ENCODE results near the gene HSPH1. TPM values are rescaled to one million over a fixed set of nuclear protein-coding genes. Genes with fewer than 3 reads are reported as not detected.
A peak's percentile ranks its signal among the peaks of the same experiment; 100 is the strongest.
"Not testable (repeated sequence)": the region's sequence is repeated elsewhere in the genome, so short reads cannot be mapped to it uniquely, and the experiment has no call there.

The HSPH1 gene
- total RNA-seq, 1 donor from 2014 or later: 74.7 TPM

GRCh38 chr13:31182987-31183386 is 21.3 kb upstream of the HSPH1 start:
- intact Hi-C loops (cut with DNase I): no loop called here
- no peak for DNase-seq (ENCODE audit: missing footprints)
- no peak for ATAC-seq

DNA sequence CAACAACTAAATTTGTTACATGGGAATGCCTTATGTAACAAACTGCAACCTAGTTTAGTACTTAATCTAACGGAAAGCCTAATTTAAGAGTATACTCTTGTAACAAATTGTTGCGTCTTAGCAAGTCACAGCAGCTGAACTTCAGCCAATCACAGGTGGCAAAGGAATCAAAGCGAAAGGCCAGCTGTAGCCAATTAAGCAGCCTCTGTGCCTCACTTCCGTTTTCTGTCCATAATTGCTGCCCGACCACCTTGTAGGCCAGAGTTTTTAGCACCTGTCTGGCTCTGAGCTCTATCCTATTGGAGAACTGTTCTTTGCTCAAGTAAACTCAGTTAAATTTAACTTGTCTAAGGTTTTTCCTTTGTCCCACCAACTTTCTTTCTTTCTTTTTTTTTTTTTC is 18.1 kb upstream of the HSPH1 start:
- DNase-seq (ENCODE audit: missing footprints) (no peak), ATAC-seq (no peak)
- intact Hi-C loops (cut with DNase I): no loop called here

GRCh38 chr13:31179241-31179640 is 17.5 kb upstream of the HSPH1 start:
- DNase-seq (ENCODE audit: missing footprints) (no peak), ATAC-seq (no peak)
- intact Hi-C loops (cut with DNase I): no loop called here

DNA sequence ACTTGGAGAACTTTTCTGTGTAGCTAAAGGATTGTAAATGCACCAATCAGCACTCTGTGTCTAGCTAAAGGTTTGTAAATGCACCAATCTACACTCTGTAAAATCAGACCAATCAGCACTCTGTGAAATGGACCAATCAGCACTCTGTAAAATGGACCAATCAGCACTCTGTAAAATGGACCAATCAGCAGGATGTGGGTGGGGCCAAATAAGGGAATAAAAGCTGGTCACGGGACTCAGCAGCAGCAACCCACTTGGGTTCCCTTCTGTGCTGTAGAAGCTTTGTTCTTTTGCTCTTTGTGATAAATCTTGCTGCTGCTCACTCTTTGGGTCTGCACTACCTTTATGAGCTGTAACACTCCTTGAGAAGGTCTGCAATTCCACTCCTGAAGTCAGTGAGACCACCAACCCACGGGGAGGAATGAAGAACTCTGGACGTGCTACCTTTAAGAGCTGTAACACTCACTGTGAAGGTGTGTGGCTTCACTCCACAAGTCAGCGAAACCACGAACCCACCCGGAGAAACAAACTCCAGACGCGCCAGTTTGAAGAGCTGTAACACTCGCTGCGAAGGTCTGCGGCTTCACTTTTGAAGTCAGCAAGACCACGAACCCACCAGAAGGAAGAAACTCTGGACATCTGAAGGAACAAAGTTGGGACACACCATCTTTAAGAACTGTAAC is 16.2 kb upstream of the HSPH1 start:
- intact Hi-C loops (cut with DNase I); ATAC-seq; DNase-seq (ENCODE audit: missing footprints): not testable (repeated sequence)

- no peak for ATAC-seq
- no peak for DNase-seq (ENCODE audit: missing footprints)
- intact Hi-C loops (cut with DNase I): no loop called here
Observed at GRCh38 chr13:31175847-31176532, 14.3 kb upstream of the HSPH1 start.

DNA sequence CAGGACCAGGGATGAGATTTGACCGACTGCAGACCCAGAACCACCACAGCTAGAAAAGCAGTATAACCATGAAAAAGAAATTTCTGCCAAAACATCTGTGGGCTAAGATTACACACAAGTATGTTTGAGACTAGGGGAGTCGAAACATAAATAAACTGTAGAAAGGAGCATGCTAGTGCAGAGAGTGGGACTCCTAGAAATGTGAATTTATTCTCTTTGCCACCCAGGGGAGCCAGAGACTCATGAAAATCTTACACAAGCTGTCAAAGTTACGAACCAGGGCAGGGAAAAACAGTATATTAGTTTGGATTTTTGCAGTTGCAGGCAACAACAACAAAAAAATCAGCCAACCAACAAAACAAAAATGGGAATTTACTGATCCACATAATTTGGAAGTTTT is 12.3 kb upstream of the HSPH1 start:
- DNase-seq (ENCODE audit: missing footprints): no peak
- intact Hi-C loops (cut with DNase I): no loop called here
- no peak for ATAC-seq

GRCh38 chr13:31172535-31172934 is 10.8 kb upstream of the HSPH1 start:
- intact Hi-C loops (cut with DNase I): no loop called here
- ATAC-seq: no peak
- DNase-seq (ENCODE audit: missing footprints): no peak

- no peak for DNase-seq (ENCODE audit: missing footprints)
- ATAC-seq: no peak
- intact Hi-C loops (cut with DNase I): no loop called here
Observed at GRCh38 chr13:31172001-31172400, 10.3 kb upstream of the HSPH1 start.

DNA sequence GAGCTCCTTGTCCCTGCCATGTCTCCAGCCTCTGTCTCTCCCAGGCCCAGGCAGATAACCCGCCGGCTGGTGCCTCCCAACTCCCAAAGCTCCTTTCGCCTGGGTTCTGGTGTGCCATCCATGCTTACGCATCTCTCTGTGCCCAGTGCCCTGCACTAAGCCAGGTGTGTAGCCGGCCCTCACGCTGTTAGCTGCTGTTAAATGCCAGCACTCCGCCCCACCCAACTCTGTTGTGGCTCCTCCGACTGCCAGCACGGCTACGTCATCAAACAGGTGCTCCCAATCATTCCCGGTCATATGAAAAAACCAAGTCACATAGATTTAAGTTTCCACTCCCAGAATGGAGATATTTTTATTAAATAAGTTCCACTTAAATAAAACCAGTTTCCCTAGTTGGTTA is 7.0 kb upstream of the HSPH1 start:
- intact Hi-C loops (cut with DNase I): no loop called here
- no peak for ATAC-seq
- DNase-seq (ENCODE audit: missing footprints): no peak

DNA sequence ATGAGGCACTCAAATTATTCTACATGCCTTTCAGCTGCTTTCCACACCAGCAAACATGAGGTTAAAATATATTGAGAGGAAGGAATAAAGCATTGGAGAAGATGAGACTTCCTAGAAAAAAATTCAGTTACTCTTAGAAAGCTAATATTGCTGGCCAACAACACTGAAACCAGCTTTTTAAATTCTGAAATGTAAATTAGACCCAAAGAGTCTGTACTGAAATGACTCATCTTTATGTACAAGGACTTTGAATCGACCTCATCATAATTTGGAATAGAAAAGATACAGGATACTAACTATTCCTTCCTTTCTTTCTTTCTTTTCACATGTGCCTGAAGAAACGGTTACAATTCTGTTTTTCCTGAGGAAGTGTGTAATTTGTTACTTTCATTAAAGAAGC is 6.5 kb upstream of the HSPH1 start:
- ATAC-seq (no peak), DNase-seq (ENCODE audit: missing footprints) (no peak)
- intact Hi-C loops (cut with DNase I): no loop called here

DNA sequence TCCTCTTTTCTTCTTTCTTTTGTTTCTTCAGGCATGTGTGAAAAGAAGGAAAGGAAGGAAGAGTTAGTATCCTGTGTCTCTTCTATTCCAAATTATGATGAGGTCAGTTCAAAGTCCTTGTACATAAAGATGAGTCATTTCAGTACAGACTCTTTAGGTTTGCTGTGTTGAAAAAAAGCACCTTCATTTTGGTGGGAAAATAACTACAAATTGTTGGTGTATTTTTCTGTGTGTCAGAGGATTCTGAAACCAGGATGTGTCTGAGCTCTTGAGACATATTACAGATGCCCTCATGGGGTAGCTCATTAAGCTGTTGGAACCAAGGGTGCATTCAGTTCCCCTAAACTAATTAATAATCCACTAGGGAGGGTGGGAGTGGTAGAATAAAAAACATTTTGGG is 5.8 kb upstream of the HSPH1 start:
- no peak for ATAC-seq
- no peak for DNase-seq (ENCODE audit: missing footprints)
- intact Hi-C loops (cut with DNase I): no loop called here

DNA sequence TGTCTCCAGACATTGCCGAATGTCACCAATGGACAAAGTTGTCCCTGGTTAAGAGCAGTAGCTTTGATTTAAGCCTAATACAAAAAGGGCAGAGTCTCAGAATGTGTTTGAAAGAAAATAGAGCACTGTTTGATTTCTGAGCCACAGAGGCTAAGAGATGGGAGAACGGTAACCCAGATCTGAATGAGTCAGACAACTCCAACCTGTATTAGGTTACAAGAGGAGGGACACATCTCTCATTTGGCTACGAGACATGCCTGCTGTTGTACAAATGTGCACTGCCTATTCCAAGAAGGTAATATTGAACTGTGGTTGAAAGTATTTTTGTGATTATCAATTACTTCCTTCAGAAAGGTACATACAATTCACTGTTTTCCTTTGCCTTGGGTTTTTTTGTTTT is 4.9 kb upstream of the HSPH1 start:
- DNase-seq (ENCODE audit: missing footprints): no peak
- intact Hi-C loops (cut with DNase I): no loop called here
- ATAC-seq: no peak

- peak; percentile 97 for DNase-seq (ENCODE audit: missing footprints)
- intact Hi-C loops (cut with DNase I): loop anchor here (2.0 kb wide), 1 partner anchor 36 kb away; the partner anchor contains the start of gene B3GLCT
- peak; percentile 98 for ATAC-seq
Observed at GRCh38 chr13:31162151-31163008, 676 bp upstream of the HSPH1 start.

GRCh38 chr13:31160857-31161556 is 697 bp downstream of the HSPH1 start:
- ATAC-seq (peak; percentile 16), DNase-seq (ENCODE audit: missing footprints) (peak; percentile 73)
- intact Hi-C loops (cut with DNase I): no loop called here

DNA sequence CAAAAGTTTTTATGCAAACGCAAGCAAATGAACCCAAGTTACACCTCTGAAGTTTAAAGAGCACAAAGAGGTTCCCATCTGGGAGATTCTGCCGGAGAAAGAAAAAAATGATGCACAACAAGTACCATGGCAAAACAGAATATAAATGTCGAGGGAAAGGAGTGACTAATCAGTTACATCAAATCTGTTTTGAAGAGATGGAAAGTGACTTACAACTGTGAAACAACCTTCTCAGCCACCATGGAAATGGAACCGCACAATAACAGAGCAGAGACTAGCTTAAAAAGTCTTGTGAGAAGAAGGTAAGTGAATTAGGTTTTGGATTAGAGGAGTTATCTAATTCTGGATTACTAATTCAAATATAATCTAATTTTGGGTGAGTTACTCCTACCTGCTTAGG is 2.4 kb downstream of the HSPH1 start:
- intact Hi-C loops (cut with DNase I): no loop called here
- no peak for ATAC-seq
- no peak for DNase-seq (ENCODE audit: missing footprints)

DNA sequence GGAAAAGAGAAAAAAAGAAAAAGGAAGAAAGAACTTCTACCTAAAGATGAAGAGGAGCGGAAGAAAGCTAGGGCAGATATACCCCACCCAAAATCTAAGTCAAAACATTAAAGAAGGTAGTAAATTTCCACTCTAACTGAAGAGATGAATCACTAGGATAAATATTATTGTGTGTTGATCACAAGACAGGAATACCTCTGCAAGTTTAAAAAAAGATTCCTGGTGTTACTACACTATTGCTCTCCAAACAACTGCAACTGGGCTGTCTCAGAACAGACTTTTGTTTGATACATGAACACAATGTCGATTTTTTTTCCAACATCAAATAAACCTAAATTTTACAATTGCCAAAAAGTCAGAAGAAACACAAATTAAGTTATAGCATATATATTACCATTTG is 6.8 kb downstream of the HSPH1 start:
- intact Hi-C loops (cut with DNase I): no loop called here
- no peak for DNase-seq (ENCODE audit: missing footprints)
- ATAC-seq: no peak

DNA sequence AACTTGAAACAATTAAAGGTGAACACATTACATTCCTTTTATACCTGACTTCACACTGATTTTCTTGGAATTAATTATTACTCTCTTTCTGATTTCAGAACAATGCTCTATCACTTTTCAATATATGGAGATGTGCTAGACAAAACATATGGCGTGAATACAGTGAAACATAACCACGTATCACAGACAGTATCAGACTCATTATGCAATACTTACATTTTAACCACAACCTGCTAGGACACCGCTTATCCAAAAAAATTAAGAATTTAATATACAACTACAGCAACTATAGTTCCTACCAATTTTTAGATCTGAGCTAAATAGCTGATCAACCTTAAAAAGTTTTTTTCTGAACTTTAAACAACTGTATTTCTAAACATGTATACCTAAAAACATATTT is 9.9 kb downstream of the HSPH1 start:
- no peak for DNase-seq (ENCODE audit: missing footprints)

DNA sequence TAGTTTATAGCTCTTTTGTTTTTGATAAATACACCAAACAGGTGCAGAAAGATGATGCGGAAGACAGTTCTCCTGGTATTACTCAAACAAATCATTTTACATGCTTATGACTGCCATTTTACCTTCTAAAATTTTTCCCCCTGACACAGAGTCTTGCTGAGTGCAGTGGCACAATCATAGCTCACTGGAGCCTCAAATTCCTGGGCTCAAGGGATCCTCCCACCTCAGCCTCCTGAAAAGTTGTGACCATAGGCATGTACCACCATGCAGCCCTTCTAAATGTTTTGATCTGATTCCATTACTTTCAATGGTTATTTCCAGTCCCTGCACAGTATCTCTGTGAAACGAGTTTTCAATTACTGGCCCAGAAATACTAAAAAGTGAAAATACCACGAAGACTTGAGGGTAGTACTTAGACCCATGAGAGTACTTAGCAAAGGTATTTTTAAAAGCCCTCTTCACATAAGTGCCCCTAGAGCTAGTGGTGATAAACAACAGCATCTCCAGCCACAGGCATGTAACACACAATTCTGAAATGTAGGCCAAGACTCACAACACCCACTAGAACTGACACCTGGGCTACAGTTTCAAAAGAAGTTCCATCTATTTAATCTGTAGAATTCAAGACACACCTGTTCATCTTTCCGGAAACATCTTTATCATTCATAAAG is 11.3 kb downstream of the HSPH1 start:
- intact Hi-C loops (cut with DNase I): no loop called here
- ATAC-seq (no peak), DNase-seq (ENCODE audit: missing footprints) (no peak)

More for the DNA sequence above, 9.9 kb downstream of the HSPH1 start:
- no peak for ATAC-seq
- intact Hi-C loops (cut with DNase I): no loop called here

- DNase-seq (ENCODE audit: missing footprints) (no peak), ATAC-seq (no peak)
- intact Hi-C loops (cut with DNase I): no loop called here
Observed at GRCh38 chr13:31149604-31150003, 12.1 kb downstream of the HSPH1 start.
